ENCODE measurements around the gene GALNT18.

GALNT18 gene

GRCh38 chr11:11602011-11602410 lies 19.8 kb downstream of the GALNT18 start:
- no peaks in the 10 kb centered on the region for H3K79me2 ChIP-seq (ENCODE audit: low read length)
- H3K4me1 ChIP-seq (ENCODE audit: low read length) = no peaks in the 10 kb centered on the region
- TF ChIP-seq, protein P1, sequence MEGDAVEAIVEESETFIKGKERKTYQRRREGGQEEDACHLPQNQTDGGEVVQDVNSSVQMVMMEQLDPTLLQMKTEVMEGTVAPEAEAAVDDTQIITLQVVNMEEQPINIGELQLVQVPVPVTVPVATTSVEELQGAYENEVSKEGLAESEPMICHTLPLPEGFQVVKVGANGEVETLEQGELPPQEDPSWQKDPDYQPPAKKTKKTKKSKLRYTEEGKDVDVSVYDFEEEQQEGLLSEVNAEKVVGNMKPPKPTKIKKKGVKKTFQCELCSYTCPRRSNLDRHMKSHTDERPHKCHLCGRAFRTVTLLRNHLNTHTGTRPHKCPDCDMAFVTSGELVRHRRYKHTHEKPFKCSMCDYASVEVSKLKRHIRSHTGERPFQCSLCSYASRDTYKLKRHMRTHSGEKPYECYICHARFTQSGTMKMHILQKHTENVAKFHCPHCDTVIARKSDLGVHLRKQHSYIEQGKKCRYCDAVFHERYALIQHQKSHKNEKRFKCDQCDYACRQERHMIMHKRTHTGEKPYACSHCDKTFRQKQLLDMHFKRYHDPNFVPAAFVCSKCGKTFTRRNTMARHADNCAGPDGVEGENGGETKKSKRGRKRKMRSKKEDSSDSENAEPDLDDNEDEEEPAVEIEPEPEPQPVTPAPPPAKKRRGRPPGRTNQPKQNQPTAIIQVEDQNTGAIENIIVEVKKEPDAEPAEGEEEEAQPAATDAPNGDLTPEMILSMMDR (IDR thresholded peaks at IDR 0.05; ENCODE audit: low read length) = no peak
- TF ChIP-seq EZH2phosphoT487 (IDR thresholded peaks at IDR 0.05; ENCODE audit: low read length) (no peak), EZH2 (optimal IDR thresholded peaks at IDR 0.05; ENCODE audit: low read depth, low read length) (no peak)
- H3K4me3 ChIP-seq (ENCODE audit: low read length) = no peak overlapping the region
- H3K4me2 ChIP-seq (ENCODE audit: low read depth, low read length) = no peak overlapping the region
- no peaks in the 10 kb centered on the region for H3K9me3 ChIP-seq (replicated peaks; ENCODE audit: insufficient read depth, low read length)
- no peak overlapping the region for H2AFZ ChIP-seq (ENCODE audit: low read length)
- no peaks in the 10 kb centered on the region for H3K9me2 ChIP-seq (replicated peaks; ENCODE audit: insufficient read depth, low read length)
- no peak overlapping the region for H3K27ac ChIP-seq (ENCODE audit: low read length)
- H3K36me3 ChIP-seq (replicated peaks; ENCODE audit: insufficient read depth, low read length) = no peaks in the 10 kb centered on the region
- H4K20me1 ChIP-seq (ENCODE audit: insufficient read depth, low read length) = no peaks in the 10 kb centered on the region
- H3F3A ChIP-seq (ENCODE audit: insufficient read depth, low read length) = no peaks in the 10 kb centered on the region
- no peak overlapping the region for H3K9ac ChIP-seq (ENCODE audit: low read length)
- H3K27me3 ChIP-seq (replicated peaks; ENCODE audit: insufficient read depth, low read length) = no peaks in the 10 kb centered on the region
- DNase-seq = no peak

DNA sequence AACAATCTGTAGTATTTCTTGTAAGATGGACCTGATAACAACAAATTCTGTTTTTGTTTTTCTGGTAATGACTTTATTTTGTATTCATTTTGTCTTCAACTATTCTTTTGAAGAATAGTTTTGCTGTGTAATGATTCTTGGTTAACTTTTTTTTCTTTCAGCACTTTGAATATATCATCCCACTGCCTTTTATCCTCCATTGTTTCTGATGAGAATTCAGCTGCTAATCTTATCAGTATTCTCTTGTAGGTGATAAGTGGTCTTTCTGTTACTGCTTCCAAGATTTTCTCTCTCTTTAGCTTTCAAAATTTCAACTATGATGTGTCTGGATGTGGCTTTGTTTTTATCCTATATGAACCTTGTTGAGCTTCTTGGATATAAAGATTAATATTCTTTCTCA lies 21.5 kb downstream of the GALNT18 start:
- Histone ChIP-seq H4K20me1 (ENCODE audit: insufficient read depth, low read length) (no peaks in the 10 kb centered on the region), H3K27ac (ENCODE audit: low read length) (no peak overlapping the region), H3K4me2 (ENCODE audit: low read depth, low read length) (no peak overlapping the region), H3K79me2 (ENCODE audit: low read length) (no peaks in the 10 kb centered on the region), H3K4me1 (ENCODE audit: low read length) (no peaks in the 10 kb centered on the region), H3K4me3 (ENCODE audit: low read length) (no peak overlapping the region), H3K9me3 (replicated peaks; ENCODE audit: insufficient read depth, low read length) (no peaks in the 10 kb centered on the region), H3F3A (ENCODE audit: insufficient read depth, low read length) (no peaks in the 10 kb centered on the region), H3K36me3 (replicated peaks; ENCODE audit: insufficient read depth, low read length) (no peaks in the 10 kb centered on the region), H3K9me2 (replicated peaks; ENCODE audit: insufficient read depth, low read length) (no peaks in the 10 kb centered on the region), H3K27me3 (replicated peaks; ENCODE audit: insufficient read depth, low read length) (no peaks in the 10 kb centered on the region), H2AFZ (ENCODE audit: low read length) (no peak overlapping the region), H3K9ac (ENCODE audit: low read length) (no peak overlapping the region)
- DNase-seq = no peak
- TF ChIP-seq, protein P1 (IDR thresholded peaks at IDR 0.05; ENCODE audit: low read length) = no peak
- TF ChIP-seq EZH2phosphoT487 (IDR thresholded peaks at IDR 0.05; ENCODE audit: low read length) (no peak), EZH2 (optimal IDR thresholded peaks at IDR 0.05; ENCODE audit: low read depth, low read length) (no peak)

DNA sequence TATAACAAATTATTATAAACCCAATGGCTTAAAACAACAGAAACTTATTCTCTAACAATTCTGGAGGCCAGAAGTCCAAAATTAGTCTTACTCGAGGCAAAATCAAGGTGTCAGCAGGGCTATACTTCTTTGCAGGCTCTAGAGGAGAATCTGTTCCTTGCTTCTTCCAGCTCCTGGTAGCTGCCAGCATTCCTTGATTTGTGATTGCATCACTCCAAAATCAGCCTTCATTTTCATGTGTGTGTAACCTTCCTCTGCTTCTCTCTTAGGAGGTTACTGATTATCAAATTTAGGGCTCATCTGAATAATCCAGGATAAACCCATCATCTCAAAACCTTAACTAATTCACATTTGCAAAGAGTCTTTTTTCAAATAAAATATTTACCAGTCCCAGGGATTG lies 23.6 kb downstream of the GALNT18 start:
- H3K27me3 ChIP-seq (replicated peaks; ENCODE audit: insufficient read depth, low read length) = no peaks in the 10 kb centered on the region
- TF ChIP-seq EZH2phosphoT487 (IDR thresholded peaks at IDR 0.05; ENCODE audit: low read length) = no peak
- no peak for TF ChIP-seq EZH2 (optimal IDR thresholded peaks at IDR 0.05; ENCODE audit: low read depth, low read length)
- TF ChIP-seq, protein P1 (IDR thresholded peaks at IDR 0.05; ENCODE audit: low read length) = no peak
- no peak overlapping the region for H2AFZ ChIP-seq (ENCODE audit: low read length)
- no peak overlapping the region for H3K4me2 ChIP-seq (ENCODE audit: low read depth, low read length)
- no peak for DNase-seq
- no peaks in the 10 kb centered on the region for H3K4me1 ChIP-seq (ENCODE audit: low read length)
- no peaks in the 10 kb centered on the region for H3F3A ChIP-seq (ENCODE audit: insufficient read depth, low read length)
- H3K9me3 ChIP-seq (replicated peaks; ENCODE audit: insufficient read depth, low read length) = no peaks in the 10 kb centered on the region
- H3K4me3 ChIP-seq (ENCODE audit: low read length) = no peak overlapping the region
- H4K20me1 ChIP-seq (ENCODE audit: insufficient read depth, low read length) = no peaks in the 10 kb centered on the region
- no peaks in the 10 kb centered on the region for H3K36me3 ChIP-seq (replicated peaks; ENCODE audit: insufficient read depth, low read length)
- H3K9me2 ChIP-seq (replicated peaks; ENCODE audit: insufficient read depth, low read length) = no peaks in the 10 kb centered on the region
- no peak overlapping the region for H3K27ac ChIP-seq (ENCODE audit: low read length)
- H3K9ac ChIP-seq (ENCODE audit: low read length) = no peak overlapping the region
- H3K79me2 ChIP-seq (ENCODE audit: low read length) = no peaks in the 10 kb centered on the region
